ENCODE data around the gene FAM47E.

Gene FAM47E

GRCh38 chr4:76312457-76312856, 60.9 kb downstream of the FAM47E start:
- Histone ChIP-seq H3K4me2 (ENCODE audit: low read length) (no peak overlapping the region), H3K9me3 (ENCODE audit: control insufficient read depth, insufficient read depth, low read length) (no peaks in the 10 kb centered on the region)
- TF ChIP-seq EZH2phosphoT487 (IDR thresholded peaks at IDR 0.05; ENCODE audit: borderline replicate concordance, low read length) (no peak), CTCF (IDR thresholded peaks at IDR 0.05; ENCODE audit: low read depth, low read length, poor library complexity, severe bottlenecking) (no peak)

GRCh38 chr4:76313547-76313946, 62.0 kb downstream of the FAM47E start:
- Histone ChIP-seq H3K79me2 (ENCODE audit: control insufficient read depth, low read length) (no peaks in the 10 kb centered on the region), H3F3A (ENCODE audit: control insufficient read depth, insufficient read depth) (no peaks in the 10 kb centered on the region)
- TF ChIP-seq EZH2phosphoT487 (IDR thresholded peaks at IDR 0.05; ENCODE audit: borderline replicate concordance, low read length) (no peak), CTCF (IDR thresholded peaks at IDR 0.05; ENCODE audit: low read depth, low read length, poor library complexity, severe bottlenecking) (no peak)

More at GRCh38 chr4:76312457-76312856, 60.9 kb downstream of the FAM47E start:
- no peaks in the 10 kb centered on the region for H3K27me3 ChIP-seq (ENCODE audit: control insufficient read depth, low read length)
- no peaks in the 10 kb centered on the region for H3K9me2 ChIP-seq (replicated peaks; ENCODE audit: control insufficient read depth, low read length)
- H3F3A ChIP-seq (ENCODE audit: control insufficient read depth, insufficient read depth) = no peaks in the 10 kb centered on the region
- H3K27ac ChIP-seq (ENCODE audit: low read depth, low read length) = no peak overlapping the region
- no peaks in the 10 kb centered on the region for H3K79me2 ChIP-seq (ENCODE audit: control insufficient read depth, low read length)
- H3K4me1 ChIP-seq (ENCODE audit: control insufficient read depth, low read length) = no peaks in the 10 kb centered on the region
- no peak overlapping the region for H3K4me3 ChIP-seq (ENCODE audit: low read length)
- H3K36me3 ChIP-seq (ENCODE audit: control insufficient read depth, low read length) = no peaks in the 10 kb centered on the region
- no peaks in the 10 kb centered on the region for H4K20me1 ChIP-seq (ENCODE audit: control insufficient read depth, insufficient read depth, low read depth, low read length)

GRCh38 chr4:76315267-76315918, 63.9 kb downstream of the FAM47E start:
- Histone ChIP-seq H3K27ac (ENCODE audit: low read depth, low read length) (no peak overlapping the region), H3K4me1 (ENCODE audit: control insufficient read depth, low read length) (no peaks in the 10 kb centered on the region), H3K4me2 (ENCODE audit: low read length) (no peak overlapping the region), H3K27me3 (ENCODE audit: control insufficient read depth, low read length) (no peaks in the 10 kb centered on the region), H3K36me3 (ENCODE audit: control insufficient read depth, low read length) (no peaks in the 10 kb centered on the region), H3F3A (ENCODE audit: control insufficient read depth, insufficient read depth) (no peaks in the 10 kb centered on the region), H3K79me2 (ENCODE audit: control insufficient read depth, low read length) (no peaks in the 10 kb centered on the region), H3K9me3 (ENCODE audit: control insufficient read depth, insufficient read depth, low read length) (no peaks in the 10 kb centered on the region), H3K9me2 (replicated peaks; ENCODE audit: control insufficient read depth, low read length) (no peaks in the 10 kb centered on the region), H3K4me3 (ENCODE audit: low read length) (no peak overlapping the region), H4K20me1 (ENCODE audit: control insufficient read depth, insufficient read depth, low read depth, low read length) (no peaks in the 10 kb centered on the region)
- TF ChIP-seq CTCF (IDR thresholded peaks at IDR 0.05; ENCODE audit: low read depth, low read length, poor library complexity, severe bottlenecking) (no peak), EZH2phosphoT487 (IDR thresholded peaks at IDR 0.05; ENCODE audit: borderline replicate concordance, low read length) (no peak)

More at GRCh38 chr4:76313547-76313946, 62.0 kb downstream of the FAM47E start:
- H4K20me1 ChIP-seq (ENCODE audit: control insufficient read depth, insufficient read depth, low read depth, low read length) = no peaks in the 10 kb centered on the region
- H3K9me2 ChIP-seq (replicated peaks; ENCODE audit: control insufficient read depth, low read length) = no peaks in the 10 kb centered on the region
- H3K4me1 ChIP-seq (ENCODE audit: control insufficient read depth, low read length) = no peaks in the 10 kb centered on the region
- no peak overlapping the region for H3K27ac ChIP-seq (ENCODE audit: low read depth, low read length)
- H3K9me3 ChIP-seq (ENCODE audit: control insufficient read depth, insufficient read depth, low read length) = no peaks in the 10 kb centered on the region
- no peak overlapping the region for H3K4me3 ChIP-seq (ENCODE audit: low read length)
- H3K36me3 ChIP-seq (ENCODE audit: control insufficient read depth, low read length) = no peaks in the 10 kb centered on the region
- H3K27me3 ChIP-seq (ENCODE audit: control insufficient read depth, low read length) = no peaks in the 10 kb centered on the region
- no peak overlapping the region for H3K4me2 ChIP-seq (ENCODE audit: low read length)

Measured in DOHH2 (cell line).